Uterus (tissue), 2 donors: ENCODE results near the gene TM2D3.
"Not testable (repeated sequence)": the region's sequence is repeated elsewhere in the genome, so short reads cannot be mapped to it uniquely, and the experiment has no call there.

Source experiments
- CTCF ChIP-seq, 4 experiments: fragments of 200-600 bp in 2 of 4; fragments of 450-650 bp in 2 of 4; sonication (generic) in 2 of 4; IDR thresholded peaks; one replicate each; pipeline ENCODE4 v1.5.1; 2016 to 2019; ENCODE audit warnings: antibody characterized with exemption in 4 of 4, mild to moderate bottlenecking in 2 of 4, moderate library complexity in 1 of 4
- POLR2A ChIP-seq, 2 donors: fragments of 450-650 bp; IDR thresholded peaks; one replicate each; pipeline ENCODE4 v1.6.1; 2016; ENCODE audit warnings: antibody characterized with exemption in 2 of 2, mild to moderate bottlenecking in 1 of 2, moderate library complexity in 1 of 2

- not testable (repeated sequence) for TF ChIP-seq POLR2A, CTCF (IDR thresholded peaks at IDR 0.05)
These were observed 2.6 kb upstream of the TM2D3 start for GRCh38 chr15:101654624-101655337.
